Measurements from ENCODE around the gene MCTP1. TPM values are rescaled to one million over a fixed set of nuclear protein-coding genes. Genes with fewer than 3 reads are reported as not detected.

The MCTP1 gene
- total and polyA plus RNA-seq, 9 of the 15 experiments (the other 6 are each of a cell fraction or from before 2014, with no cell fraction given), result 0.04 to 0.93 (median 0.06) TPM; not detected in 4

- 3% methylated on average over 2 of the region's 2 CpGs for WGBS (ENCODE audit: insufficient coverage, low coverage, missing lambda C conversion rate)
- ATAC-seq, result no peak
- CTCF ChIA-PET (ENCODE audit: low intra/inter-chr PET ratio), result no interaction called here
Observed at GRCh38 chr5:95124101-95124500, 160.8 kb downstream of the MCTP1 start.

More at GRCh38 chr5:95124101-95124500, 160.8 kb downstream of the MCTP1 start:
- Histone ChIP-seq H3K36me3 (ENCODE audit: control insufficient read depth, insufficient read depth, low read length) (no peaks in the 10 kb centered on the region), H3K4me1 (replicated peaks in 1 of 2; ENCODE audit: control insufficient read depth in 2 of 2, insufficient read depth in 2 of 2, low read length in 2 of 2) (no peaks in the 10 kb centered on the region), H3K27me3 (ENCODE audit: control insufficient read depth in 2 of 2, insufficient read depth in 2 of 2, low read length in 2 of 2) (no peaks in the 10 kb centered on the region), H4K20me1 (replicated peaks; ENCODE audit: control insufficient read depth, insufficient read depth, low read length) (no peaks in the 10 kb centered on the region), H3K9me3 (replicated peaks; ENCODE audit: control insufficient read depth, insufficient read depth, low read depth, low read length) (no peaks in the 10 kb centered on the region), H2AFZ (ENCODE audit: low read depth, low read length) (no peak overlapping the region), H3K9me1 (ENCODE audit: control insufficient read depth, insufficient read depth, low read length) (no peaks in the 10 kb centered on the region), H3K9ac (ENCODE audit: insufficient read depth in 1 of 2, low read depth in 2 of 2, low read length in 2 of 2) (no peak overlapping the region), H3K79me2 (ENCODE audit: control insufficient read depth, insufficient read depth, low read length) (no peaks in the 10 kb centered on the region), H3K27ac (ENCODE audit: extremely low read depth, low read depth, low read length) (no peak overlapping the region), H3K4me3 (no peak overlapping the region), H3K4me2 (ENCODE audit: insufficient read depth, low read length) (no peak overlapping the region)
- no peak for TF ChIP-seq ASH1L (IDR thresholded peaks at IDR 0.05; ENCODE audit: borderline replicate concordance, low read depth, partially characterized antibody)
- TF ChIP-seq ZBTB11 (CRISPR knock-in tag; IDR thresholded peaks at IDR 0.05), result no peak
- TF ChIP-seq NFATC3 (IDR thresholded peaks at IDR 0.05), result no peak
- no peak for TF ChIP-seq ZNF316 (IDR thresholded peaks at IDR 0.05)
- in situ Hi-C loops (cut with MboI) (no loop called here), intact Hi-C loops (cut with micrococcal nuclease) (no loop called here)
- DNase-seq (ENCODE audit: extremely low read depth in 1 of 4, low spot score in 3 of 4) (no peak), FAIRE-seq (no peak)
- no TSS peak for BruUV-seq (replicated peaks)
- POLR2A ChIA-PET, result no interaction called here
